T-helper 2 cell (primary cell): Measurements from ENCODE around the gene CTSH.
"Not testable (repeated sequence)": the region's sequence is repeated elsewhere in the genome, so short reads cannot be mapped to it uniquely, and the experiment has no call there.

Source experiments
- DNase-seq, 5 experiments: peaks; one replicate each; pipeline versions ENCODE4 v3.0.0 to v3.0.0-alpha.2; 2012 to 2022

CTSH gene

GRCh38 chr15:78938658-78939488, 6.0 kb downstream of the CTSH start:
- peak in 2 of 5 experiments; percentile 19 to 86 for DNase-seq

GRCh38 chr15:78937132-78937739, 7.6 kb downstream of the CTSH start:
- DNase-seq: peak in 1 of 5 experiments; percentile 53

GRCh38 chr15:78934655-78935023, 10.2 kb downstream of the CTSH start:
- DNase-seq: no peak

- DNase-seq: no peak
These were observed 10.8 kb downstream of the CTSH start for GRCh38 chr15:78933823-78934654.

GRCh38 chr15:78933187-78933822, 11.5 kb downstream of the CTSH start:
- DNase-seq: no peak

- no peak for DNase-seq
These were observed 12.5 kb downstream of the CTSH start for GRCh38 chr15:78932258-78932808.

- DNase-seq: no peak
These were observed 13.2 kb downstream of the CTSH start for GRCh38 chr15:78931439-78932257.

- DNase-seq: no peak
These were observed 14.1 kb downstream of the CTSH start for GRCh38 chr15:78930577-78931388.

- DNase-seq: no peak
These were observed 15.1 kb downstream of the CTSH start for GRCh38 chr15:78929536-78930264.

- DNase-seq: no peak
These were observed 16.2 kb downstream of the CTSH start for GRCh38 chr15:78928616-78929093.

- not testable (repeated sequence) for DNase-seq
These were observed 16.7 kb downstream of the CTSH start for GRCh38 chr15:78928176-78928575.

GRCh38 chr15:78927077-78927790, 17.6 kb downstream of the CTSH start:
- no peak for DNase-seq

GRCh38 chr15:78925956-78926743, 18.7 kb downstream of the CTSH start:
- DNase-seq: no peak

- no peak for DNase-seq
These were observed 19.7 kb downstream of the CTSH start for GRCh38 chr15:78925076-78925624.

- no peak for DNase-seq
These were observed 21.1 kb downstream of the CTSH start for GRCh38 chr15:78923480-78924360.

GRCh38 chr15:78923015-78923414, 21.8 kb downstream of the CTSH start:
- no peak for DNase-seq

- DNase-seq: no peak
These were observed 22.3 kb downstream of the CTSH start for GRCh38 chr15:78922527-78922926.
